A673 (cell line): ENCODE data around the gene C9orf153.

ENCODE experiments used
- CTCF ChIP-seq: fragments of 300-800, 200-600 bp; sonication (generic); conservative IDR thresholded peaks from 2 replicates; pipeline ENCODE4 v1.5.1; 2017; ENCODE audit warnings: low read depth, mild to moderate bottlenecking, antibody characterized with exemption, low read length, moderate library complexity, mixed read lengths
- EZH2 ChIP-seq: fragments of 200-600 bp; sonication (generic); IDR thresholded peaks from 2 replicates; pipeline ENCODE4 v1.6.1; 2017; ENCODE audit warnings: borderline replicate concordance, low read depth, mild to moderate bottlenecking, mixed read lengths, antibody characterized with exemption, low read length; ENCODE audit not compliant: poor library complexity, severe bottlenecking

DNA sequence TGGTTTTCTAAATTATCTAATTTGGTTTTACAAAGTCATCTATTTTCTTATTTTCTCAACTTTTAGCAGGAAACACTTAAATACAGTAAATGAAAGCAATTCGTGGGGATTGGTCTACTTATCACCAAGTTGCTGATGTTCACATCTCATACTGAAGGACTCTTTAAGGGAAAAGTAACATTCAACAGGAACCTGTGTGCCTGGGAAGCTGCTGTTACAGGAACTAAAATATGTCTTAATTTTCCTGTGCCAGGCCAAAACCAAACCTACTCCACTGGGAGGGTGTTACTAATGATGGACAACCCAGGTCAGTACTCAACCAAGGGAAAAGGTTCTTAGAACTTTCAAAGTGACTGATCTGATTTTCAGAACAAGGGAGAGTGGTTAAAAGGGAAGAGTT is 17.6 kb upstream of the C9orf153 start:
- TF ChIP-seq CTCF (no peak), EZH2 (no peak)
